SK-N-SH treated with all-trans-retinoic acid at 6 μM for 48 hours (cell line): ENCODE measurements around the gene IGFBP1.
A peak's percentile ranks its signal among the peaks of the same experiment; 100 is the strongest.

ENCODE experiments used
- ATAC-seq: fragments of 200-7000 bp; cut with Tn5 transposase; 3 replicates; pipeline ENCODE4 v1.9.1; 2020; ENCODE audit warnings: mild to moderate bottlenecking, moderate library complexity
- ARNTL ChIP-seq: fragments of 450-650 bp; formaldehyde crosslinking; IDR thresholded peaks from 2 replicates; pipeline ENCODE4 v1.5.0; 2020; ENCODE audit warnings: low read depth, mild to moderate bottlenecking, moderate library complexity, borderline replicate concordance
- BACH2 ChIP-seq: fragments of 250-450 bp; sonication (Bioruptor Pico); IDR thresholded peaks from 2 replicates; pipeline ENCODE4 v1.9.0; 2021; ENCODE audit warnings: mild to moderate bottlenecking, borderline replicate concordance
- CSDC2 ChIP-seq: fragments of 250-450 bp; sonication (Bioruptor Pico); IDR thresholded peaks from 2 replicates; pipeline ENCODE4 v1.5.0; 2020; ENCODE audit warnings: mild to moderate bottlenecking, moderate library complexity
- ESRRG ChIP-seq: fragments of 250-450 bp; sonication (Bioruptor Pico); IDR thresholded peaks from 2 replicates; pipeline ENCODE4 v1.6.1; 2021; ENCODE audit warnings: mild to moderate bottlenecking
- GLIS3 ChIP-seq: fragments of 250-450 bp; sonication (Bioruptor Pico); IDR thresholded peaks from 2 replicates; pipeline ENCODE4 v1.5.0; 2020; ENCODE audit warnings: mild to moderate bottlenecking, moderate library complexity
- ISL1 ChIP-seq: fragments of 250-450 bp; sonication (Bioruptor Pico); IDR thresholded peaks from 2 replicates; pipeline ENCODE4 v2.1.2; 2022; ENCODE audit warnings: mild to moderate bottlenecking, moderate library complexity
- OSR1 ChIP-seq: fragments of 250-450 bp; sonication (Bioruptor Pico); IDR thresholded peaks from 2 replicates; pipeline ENCODE4 v1.8.0; 2022; ENCODE audit warnings: moderate library complexity, mild to moderate bottlenecking, inconsistent platforms
- PPARA ChIP-seq: fragments of 250-450 bp; sonication (Bioruptor Pico); IDR thresholded peaks from 2 replicates; pipeline ENCODE4 v1.5.0; 2020; ENCODE audit warnings: mild to moderate bottlenecking, borderline replicate concordance
- RARB ChIP-seq: fragments of 250-450 bp; sonication (Bioruptor Pico); IDR thresholded peaks from 2 replicates; pipeline ENCODE4 v1.8.0; 2021; ENCODE audit warnings: mild to moderate bottlenecking, moderate library complexity
- SNAI2 ChIP-seq: fragments of 250-450 bp; sonication (Bioruptor Pico); IDR thresholded peaks from 2 replicates; pipeline ENCODE4 v1.5.0; 2020; ENCODE audit warnings: mild to moderate bottlenecking, moderate library complexity
- TCF4 ChIP-seq: fragments of 250-450 bp; sonication (Bioruptor Pico); IDR thresholded peaks from 2 replicates; pipeline ENCODE4 v1.8.0; 2021; ENCODE audit warnings: mild to moderate bottlenecking, moderate library complexity, borderline replicate concordance
- TOX ChIP-seq: fragments of 250-450 bp; sonication (Bioruptor Pico); IDR thresholded peaks from 2 replicates; pipeline ENCODE4 v1.8.0; 2021; ENCODE audit warnings: mild to moderate bottlenecking, moderate library complexity, borderline replicate concordance
- ZC3H10 ChIP-seq: fragments of 250-450 bp; sonication (Bioruptor Pico); IDR thresholded peaks from 2 replicates; pipeline ENCODE4 v1.5.1; 2021; ENCODE audit warnings: mild to moderate bottlenecking, moderate library complexity
- ZFP3 ChIP-seq: fragments of 250-450 bp; sonication (Bioruptor Pico); IDR thresholded peaks from 2 replicates; pipeline ENCODE4 v1.5.0; 2020; ENCODE audit warnings: mild to moderate bottlenecking, moderate library complexity
- ZFP30 ChIP-seq: fragments of 450-650 bp; formaldehyde crosslinking; IDR thresholded peaks from 2 replicates; pipeline ENCODE4 v1.5.0; 2022; ENCODE audit warnings: mild to moderate bottlenecking, moderate library complexity
- ZNF565 ChIP-seq: fragments of 450-650 bp; formaldehyde crosslinking; conservative IDR thresholded peaks from 2 replicates; pipeline ENCODE4 v1.5.0; 2020; ENCODE audit warnings: low read depth, mild to moderate bottlenecking, moderate library complexity
- ZNF8 ChIP-seq: fragments of 450-650 bp; formaldehyde crosslinking; IDR thresholded peaks from 2 replicates; pipeline ENCODE4 v1.5.0; 2020; ENCODE audit warnings: mild to moderate bottlenecking, moderate library complexity
- TF ChIP-seq, protein P1 (sequence below): fragments of 250-450 bp; sonication (Bioruptor Pico); IDR thresholded peaks from 2 replicates; pipeline ENCODE4 v1.5.1; 2021; ENCODE audit warnings: mild to moderate bottlenecking, moderate library complexity
- TF ChIP-seq, protein P2 (sequence below): fragments of 250-450 bp; sonication (Bioruptor Pico); IDR thresholded peaks from 2 replicates; pipeline ENCODE4 v1.5.0; 2020; ENCODE audit warnings: mild to moderate bottlenecking, moderate library complexity
- TF ChIP-seq, protein P3 (sequence below): fragments of 250-450 bp; sonication (Bioruptor Pico); IDR thresholded peaks from 2 replicates; pipeline ENCODE4 v1.5.1; 2020; ENCODE audit warnings: low read depth, mild to moderate bottlenecking, moderate library complexity
- TF ChIP-seq, protein P4 (sequence below): fragments of 250-450 bp; sonication (Bioruptor Pico); IDR thresholded peaks from 2 replicates; pipeline ENCODE4 v1.8.0; 2021; ENCODE audit warnings: low read depth, mild to moderate bottlenecking, moderate library complexity, borderline replicate concordance

IGFBP1 gene

DNA sequence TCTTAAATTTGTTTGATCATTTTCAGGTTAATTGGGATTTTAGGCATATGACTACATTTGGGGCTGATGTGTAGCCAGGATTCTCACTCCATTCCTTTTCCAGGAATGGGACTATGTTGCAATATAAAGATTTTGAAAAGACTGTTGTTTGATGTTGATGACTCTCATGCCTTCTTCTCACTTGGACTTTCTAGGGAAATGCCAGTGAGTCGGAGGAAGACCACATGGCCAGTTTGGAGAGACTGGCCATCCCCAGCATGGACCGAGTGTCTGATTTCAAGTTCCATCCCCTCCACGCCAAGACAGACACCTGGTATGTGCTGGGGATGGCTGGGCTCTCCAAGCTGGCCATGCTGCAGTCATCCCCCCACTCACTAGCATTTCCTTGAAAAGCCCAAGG, 27.3 kb downstream of the IGFBP1 start:
- TF ChIP-seq ZFP3 (CRISPR knock-in tag) (no peak), CSDC2 (CRISPR knock-in tag) (no peak), ZFP30 (CRISPR knock-in tag) (no peak)
- no peak for ATAC-seq

DNA sequence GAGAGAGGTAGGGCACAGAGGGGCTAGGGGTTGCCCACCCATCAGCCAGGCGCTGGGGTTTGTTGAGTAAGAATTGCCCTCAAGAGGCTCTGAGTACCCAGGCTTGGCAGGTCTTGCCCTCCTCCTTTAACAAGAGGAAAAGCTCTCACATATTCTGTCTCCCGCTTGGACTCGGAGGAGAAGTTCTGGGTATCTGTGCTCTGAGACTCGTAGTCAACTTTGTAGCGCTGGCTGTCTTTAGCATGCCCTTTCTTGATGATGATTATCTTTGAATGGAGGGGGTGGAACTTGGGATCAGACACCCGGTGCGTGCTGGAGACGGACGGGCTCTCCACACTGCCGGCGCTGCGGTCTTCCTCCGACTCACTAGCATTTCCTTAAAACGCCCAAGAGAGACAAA, 28.8 kb downstream of the IGFBP1 start:
- TF ChIP-seq ZNF565 (CRISPR knock-in tag) (no peak), GLIS3 (no peak), BACH2 (no peak), TOX (no peak), ZC3H10 (CRISPR knock-in tag) (no peak), OSR1 (CRISPR knock-in tag) (no peak), ZNF8 (CRISPR knock-in tag) (no peak), TCF4 (CRISPR knock-in tag) (no peak)
- TF ChIP-seq, protein P1, sequence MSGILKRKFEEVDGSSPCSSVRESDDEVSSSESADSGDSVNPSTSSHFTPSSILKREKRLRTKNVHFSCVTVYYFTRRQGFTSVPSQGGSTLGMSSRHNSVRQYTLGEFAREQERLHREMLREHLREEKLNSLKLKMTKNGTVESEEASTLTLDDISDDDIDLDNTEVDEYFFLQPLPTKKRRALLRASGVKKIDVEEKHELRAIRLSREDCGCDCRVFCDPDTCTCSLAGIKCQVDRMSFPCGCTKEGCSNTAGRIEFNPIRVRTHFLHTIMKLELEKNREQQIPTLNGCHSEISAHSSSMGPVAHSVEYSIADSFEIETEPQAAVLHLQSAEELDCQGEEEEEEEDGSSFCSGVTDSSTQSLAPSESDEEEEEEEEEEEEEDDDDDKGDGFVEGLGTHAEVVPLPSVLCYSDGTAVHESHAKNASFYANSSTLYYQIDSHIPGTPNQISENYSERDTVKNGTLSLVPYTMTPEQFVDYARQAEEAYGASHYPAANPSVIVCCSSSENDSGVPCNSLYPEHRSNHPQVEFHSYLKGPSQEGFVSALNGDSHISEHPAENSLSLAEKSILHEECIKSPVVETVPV (CRISPR knock-in tag) = no peak
- ATAC-seq = no peak

DNA sequence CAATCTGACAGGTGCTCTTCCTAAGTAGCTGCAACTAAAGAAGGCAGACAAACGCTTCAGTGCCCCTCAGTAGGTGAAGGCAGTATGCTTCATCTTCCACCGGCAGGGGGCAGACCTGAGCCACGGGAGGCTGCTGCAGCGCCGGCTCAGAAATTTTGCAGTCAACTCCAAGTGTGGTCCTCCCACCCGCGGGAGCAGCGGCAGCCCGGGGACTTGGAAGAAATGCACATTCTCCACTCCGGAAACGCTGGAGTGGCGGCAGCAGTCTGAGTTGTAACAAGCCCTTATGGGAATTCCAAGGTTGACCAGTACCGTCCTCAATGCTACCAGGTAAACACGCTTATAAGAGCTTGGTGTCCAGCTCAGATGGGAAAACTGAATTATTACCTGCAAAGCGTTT, 29.4 kb downstream of the IGFBP1 start:
- ATAC-seq = peak; percentile 71

DNA sequence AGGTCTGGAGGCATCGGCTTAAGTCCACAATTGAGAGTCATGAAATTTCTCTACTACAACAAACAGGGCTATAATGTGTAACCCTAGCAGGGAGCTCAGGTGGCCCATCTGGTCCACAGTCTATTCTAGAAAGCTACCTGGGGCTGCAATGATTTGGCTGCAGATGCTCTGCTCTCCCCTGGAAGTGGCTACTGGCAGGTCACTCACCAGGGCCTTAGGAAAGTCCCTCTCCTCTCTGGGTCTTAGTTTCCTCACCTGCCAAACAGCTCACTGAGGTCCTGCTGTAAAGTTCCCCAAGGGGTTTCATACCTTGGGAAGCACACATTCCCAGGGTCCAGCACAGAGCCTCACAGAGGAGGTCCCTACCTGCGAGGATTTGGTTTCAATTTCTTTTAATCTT, 30.3 kb downstream of the IGFBP1 start:
- ATAC-seq = no peak
- TF ChIP-seq SNAI2 (CRISPR knock-in tag) (no peak), ESRRG (CRISPR knock-in tag) (no peak), ZFP3 (CRISPR knock-in tag) (no peak), ARNTL (CRISPR knock-in tag) (no peak), ZFP30 (CRISPR knock-in tag) (no peak), ISL1 (CRISPR knock-in tag) (no peak), PPARA (CRISPR knock-in tag) (no peak)
- TF ChIP-seq, protein P2, sequence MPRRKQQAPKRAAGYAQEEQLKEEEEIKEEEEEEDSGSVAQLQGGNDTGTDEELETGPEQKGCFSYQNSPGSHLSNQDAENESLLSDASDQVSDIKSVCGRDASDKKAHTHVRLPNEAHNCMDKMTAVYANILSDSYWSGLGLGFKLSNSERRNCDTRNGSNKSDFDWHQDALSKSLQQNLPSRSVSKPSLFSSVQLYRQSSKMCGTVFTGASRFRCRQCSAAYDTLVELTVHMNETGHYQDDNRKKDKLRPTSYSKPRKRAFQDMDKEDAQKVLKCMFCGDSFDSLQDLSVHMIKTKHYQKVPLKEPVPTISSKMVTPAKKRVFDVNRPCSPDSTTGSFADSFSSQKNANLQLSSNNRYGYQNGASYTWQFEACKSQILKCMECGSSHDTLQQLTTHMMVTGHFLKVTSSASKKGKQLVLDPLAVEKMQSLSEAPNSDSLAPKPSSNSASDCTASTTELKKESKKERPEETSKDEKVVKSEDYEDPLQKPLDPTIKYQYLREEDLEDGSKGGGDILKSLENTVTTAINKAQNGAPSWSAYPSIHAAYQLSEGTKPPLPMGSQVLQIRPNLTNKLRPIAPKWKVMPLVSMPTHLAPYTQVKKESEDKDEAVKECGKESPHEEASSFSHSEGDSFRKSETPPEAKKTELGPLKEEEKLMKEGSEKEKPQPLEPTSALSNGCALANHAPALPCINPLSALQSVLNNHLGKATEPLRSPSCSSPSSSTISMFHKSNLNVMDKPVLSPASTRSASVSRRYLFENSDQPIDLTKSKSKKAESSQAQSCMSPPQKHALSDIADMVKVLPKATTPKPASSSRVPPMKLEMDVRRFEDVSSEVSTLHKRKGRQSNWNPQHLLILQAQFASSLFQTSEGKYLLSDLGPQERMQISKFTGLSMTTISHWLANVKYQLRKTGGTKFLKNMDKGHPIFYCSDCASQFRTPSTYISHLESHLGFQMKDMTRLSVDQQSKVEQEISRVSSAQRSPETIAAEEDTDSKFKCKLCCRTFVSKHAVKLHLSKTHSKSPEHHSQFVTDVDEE (CRISPR knock-in tag) = no peak
- TF ChIP-seq, protein P3, sequence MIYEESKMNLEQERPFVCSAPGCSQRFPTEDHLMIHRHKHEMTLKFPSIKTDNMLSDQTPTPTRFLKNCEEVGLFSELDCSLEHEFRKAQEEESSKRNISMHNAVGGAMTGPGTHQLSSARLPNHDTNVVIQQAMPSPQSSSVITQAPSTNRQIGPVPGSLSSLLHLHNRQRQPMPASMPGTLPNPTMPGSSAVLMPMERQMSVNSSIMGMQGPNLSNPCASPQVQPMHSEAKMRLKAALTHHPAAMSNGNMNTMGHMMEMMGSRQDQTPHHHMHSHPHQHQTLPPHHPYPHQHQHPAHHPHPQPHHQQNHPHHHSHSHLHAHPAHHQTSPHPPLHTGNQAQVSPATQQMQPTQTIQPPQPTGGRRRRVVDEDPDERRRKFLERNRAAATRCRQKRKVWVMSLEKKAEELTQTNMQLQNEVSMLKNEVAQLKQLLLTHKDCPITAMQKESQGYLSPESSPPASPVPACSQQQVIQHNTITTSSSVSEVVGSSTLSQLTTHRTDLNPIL (CRISPR knock-in tag) = no peak
- TF ChIP-seq, protein P1 (CRISPR knock-in tag) = no peak
- TF ChIP-seq, all 23 proteins: peak for 0

More for the DNA sequence above, 29.4 kb downstream of the IGFBP1 start:
- TF ChIP-seq BACH2 = no peak
- no peak for TF ChIP-seq ARNTL (CRISPR knock-in tag)
- TF ChIP-seq ESRRG (CRISPR knock-in tag) = no peak
- TF ChIP-seq, protein P4, sequence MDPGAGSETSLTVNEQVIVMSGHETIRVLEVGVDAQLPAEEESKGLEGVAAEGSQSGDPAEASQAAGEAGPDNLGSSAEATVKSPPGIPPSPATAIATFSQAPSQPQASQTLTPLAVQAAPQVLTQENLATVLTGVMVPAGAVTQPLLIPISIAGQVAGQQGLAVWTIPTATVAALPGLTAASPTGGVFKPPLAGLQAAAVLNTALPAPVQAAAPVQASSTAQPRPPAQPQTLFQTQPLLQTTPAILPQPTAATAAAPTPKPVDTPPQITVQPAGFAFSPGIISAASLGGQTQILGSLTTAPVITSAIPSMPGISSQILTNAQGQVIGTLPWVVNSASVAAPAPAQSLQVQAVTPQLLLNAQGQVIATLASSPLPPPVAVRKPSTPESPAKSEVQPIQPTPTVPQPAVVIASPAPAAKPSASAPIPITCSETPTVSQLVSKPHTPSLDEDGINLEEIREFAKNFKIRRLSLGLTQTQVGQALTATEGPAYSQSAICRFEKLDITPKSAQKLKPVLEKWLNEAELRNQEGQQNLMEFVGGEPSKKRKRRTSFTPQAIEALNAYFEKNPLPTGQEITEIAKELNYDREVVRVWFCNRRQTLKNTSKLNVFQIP = no peak
- no peak for TF ChIP-seq TCF4 (CRISPR knock-in tag)
- TF ChIP-seq ZFP30 (CRISPR knock-in tag) = no peak
- no peak for TF ChIP-seq PPARA (CRISPR knock-in tag)
- TF ChIP-seq ZC3H10 (CRISPR knock-in tag) = no peak
- TF ChIP-seq, protein P1 (CRISPR knock-in tag) = no peak
- TF ChIP-seq RARB (CRISPR knock-in tag) = no peak
